MM.1S (cell line): ENCODE data around the gene VWA7.

Experiments used
- DNase-seq: peaks from one replicate; pipeline ENCODE4 v3.0.0-alpha.2; 2015
- H2AFZ ChIP-seq: fragments of 300-600 bp; sonication (generic); 2 replicates; pipeline ENCODE4 v1.6.0; 2016; ENCODE audit warnings: antibody characterized with exemption, low read length
- H3F3A ChIP-seq: fragments of 300-600 bp; sonication (generic); 2 replicates; pipeline ENCODE4 v1.6.1; 2016; ENCODE audit warnings: mild to moderate bottlenecking, antibody characterized with exemption, low read length, moderate library complexity, mixed read lengths; ENCODE audit not compliant: insufficient read depth
- H3K27ac ChIP-seq: fragments of 300-600 bp; sonication (generic); 2 replicates; pipeline ENCODE4 v1.5.1; 2016; ENCODE audit warnings: mild to moderate bottlenecking, low read length
- H3K27me3 ChIP-seq: fragments of 300-600 bp; sonication (generic); replicated peaks from 2 replicates; pipeline ENCODE4 v1.6.0; 2016; ENCODE audit warnings: low read length; ENCODE audit not compliant: insufficient read depth
- H3K36me3 ChIP-seq: fragments of 300-600 bp; sonication (generic); replicated peaks from 2 replicates; pipeline ENCODE4 v1.6.1; 2016; ENCODE audit warnings: mild to moderate bottlenecking, low read length, mixed read lengths; ENCODE audit not compliant: insufficient read depth
- H3K4me1 ChIP-seq: fragments of 300-600 bp; sonication (generic); 2 replicates; pipeline ENCODE4 v1.6.1; 2016; ENCODE audit warnings: low read length, mixed read lengths
- H3K4me2 ChIP-seq: fragments of 300-600 bp; sonication (generic); 2 replicates; pipeline ENCODE4 v1.6.0; 2016; ENCODE audit warnings: low read depth, low read length
- H3K4me3 ChIP-seq: fragments of 300-600 bp; sonication (generic); 2 replicates; pipeline ENCODE4 v1.5.1; 2016; ENCODE audit warnings: low read length, mixed read lengths
- H3K79me2 ChIP-seq: fragments of 300-600 bp; sonication (generic); 2 replicates; pipeline ENCODE4 v1.6.1; 2016; ENCODE audit warnings: mixed run types, low read length, mixed read lengths
- H3K9ac ChIP-seq: fragments of 300-600 bp; sonication (generic); 2 replicates; pipeline ENCODE4 v1.6.1; 2016; ENCODE audit warnings: low read length, mixed read lengths
- H3K9me2 ChIP-seq: fragments of 300-600 bp; sonication (generic); replicated peaks from 2 replicates; pipeline ENCODE4 v1.6.1; 2016; ENCODE audit warnings: mild to moderate bottlenecking, low read length, mixed read lengths; ENCODE audit not compliant: insufficient read depth
- H3K9me3 ChIP-seq: fragments of 300-600 bp; sonication (generic); replicated peaks from 2 replicates; pipeline ENCODE4 v1.6.1; 2016; ENCODE audit warnings: mild to moderate bottlenecking, low read length, mixed read lengths; ENCODE audit not compliant: insufficient read depth
- H4K20me1 ChIP-seq: fragments of 300-600 bp; sonication (generic); 2 replicates; pipeline ENCODE4 v1.6.1; 2016; ENCODE audit warnings: mild to moderate bottlenecking, low read length, moderate library complexity, mixed read lengths; ENCODE audit not compliant: insufficient read depth
- EZH2 ChIP-seq: fragments of 300-600 bp; sonication (generic); optimal IDR thresholded peaks from 2 replicates; pipeline ENCODE3; 2017; ENCODE audit warnings: low read depth, mild to moderate bottlenecking, antibody characterized with exemption, low read length, mixed read lengths
- EZH2phosphoT487 ChIP-seq: fragments of 300-600 bp; sonication (generic); IDR thresholded peaks from 2 replicates; pipeline ENCODE4 v1.6.1; 2018; ENCODE audit warnings: antibody characterized with exemption, low read length
- TF ChIP-seq, protein P1 (sequence below): fragments of 300-600 bp; sonication (generic); IDR thresholded peaks from 2 replicates; pipeline ENCODE4 v1.5.1; 2016; ENCODE audit warnings: antibody characterized with exemption, low read length, mixed read lengths

The VWA7 gene

DNA sequence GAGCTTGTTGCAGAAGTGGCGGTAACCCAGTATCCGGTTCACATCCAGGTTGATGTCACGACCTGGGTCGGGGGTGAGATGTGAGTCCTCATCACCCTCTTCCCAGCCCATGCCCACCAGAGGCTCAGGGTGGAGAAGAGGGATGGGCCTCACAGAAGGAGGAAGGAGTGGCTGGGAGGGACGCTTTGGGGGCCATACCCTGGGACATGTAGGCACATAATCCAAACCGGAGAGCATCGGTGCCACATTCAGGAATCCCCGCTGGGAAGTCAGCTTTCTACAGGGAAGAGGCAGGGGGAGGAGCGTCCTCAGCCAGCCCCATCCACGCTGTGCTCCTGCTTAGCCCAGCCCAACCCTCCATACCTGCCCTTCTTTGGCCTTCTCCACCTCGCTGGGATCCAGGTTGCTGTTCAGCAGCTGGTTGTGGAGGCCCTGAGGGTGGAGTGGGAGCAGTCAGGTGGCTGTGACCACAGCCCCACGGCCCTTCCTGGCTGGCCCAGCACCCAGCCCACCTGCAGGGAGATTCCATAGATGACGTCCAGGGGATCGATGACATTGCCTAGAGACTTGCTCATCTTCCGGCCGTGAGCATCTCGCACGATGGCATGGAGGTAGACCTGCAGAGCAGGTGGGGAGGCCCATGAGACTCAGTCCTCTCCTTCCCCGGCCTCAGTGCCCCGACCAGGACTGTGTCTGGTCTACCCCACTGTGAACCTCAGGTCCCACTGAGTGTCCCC, 3.5 kb upstream of the VWA7 start:
- Histone ChIP-seq H3F3A (peaks cover 33% of the 10 kb centered on the region), H4K20me1 (no peaks in the 10 kb centered on the region), H3K79me2 (peaks cover 58% of the 10 kb centered on the region), H3K9me2 (no peaks in the 10 kb centered on the region), H3K9me3 (no peaks in the 10 kb centered on the region), H3K27me3 (no peaks in the 10 kb centered on the region), H3K27ac (no peak overlapping the region), H3K9ac (no peak overlapping the region), H3K4me2 (no peak overlapping the region), H2AFZ (no peak overlapping the region), H3K36me3 (peaks cover 24% of the 10 kb centered on the region), H3K4me3 (no peak overlapping the region), H3K4me1 (peaks cover 27% of the 10 kb centered on the region)
- DNase-seq, result no peak
- TF ChIP-seq, protein P1, sequence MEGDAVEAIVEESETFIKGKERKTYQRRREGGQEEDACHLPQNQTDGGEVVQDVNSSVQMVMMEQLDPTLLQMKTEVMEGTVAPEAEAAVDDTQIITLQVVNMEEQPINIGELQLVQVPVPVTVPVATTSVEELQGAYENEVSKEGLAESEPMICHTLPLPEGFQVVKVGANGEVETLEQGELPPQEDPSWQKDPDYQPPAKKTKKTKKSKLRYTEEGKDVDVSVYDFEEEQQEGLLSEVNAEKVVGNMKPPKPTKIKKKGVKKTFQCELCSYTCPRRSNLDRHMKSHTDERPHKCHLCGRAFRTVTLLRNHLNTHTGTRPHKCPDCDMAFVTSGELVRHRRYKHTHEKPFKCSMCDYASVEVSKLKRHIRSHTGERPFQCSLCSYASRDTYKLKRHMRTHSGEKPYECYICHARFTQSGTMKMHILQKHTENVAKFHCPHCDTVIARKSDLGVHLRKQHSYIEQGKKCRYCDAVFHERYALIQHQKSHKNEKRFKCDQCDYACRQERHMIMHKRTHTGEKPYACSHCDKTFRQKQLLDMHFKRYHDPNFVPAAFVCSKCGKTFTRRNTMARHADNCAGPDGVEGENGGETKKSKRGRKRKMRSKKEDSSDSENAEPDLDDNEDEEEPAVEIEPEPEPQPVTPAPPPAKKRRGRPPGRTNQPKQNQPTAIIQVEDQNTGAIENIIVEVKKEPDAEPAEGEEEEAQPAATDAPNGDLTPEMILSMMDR, result no peak
- TF ChIP-seq EZH2phosphoT487 (no peak), EZH2 (no peak)

GRCh38 chr6:31779908-31780307, 2.8 kb upstream of the VWA7 start:
- Histone ChIP-seq H3K27ac (no peak overlapping the region), H3K27me3 (no peaks in the 10 kb centered on the region), H3K4me2 (no peak overlapping the region), H2AFZ (no peak overlapping the region), H3K4me3 (no peak overlapping the region), H3K9me2 (no peaks in the 10 kb centered on the region), H3K36me3 (peaks cover 19% of the 10 kb centered on the region), H3K4me1 (peaks cover 30% of the 10 kb centered on the region), H3F3A (peaks cover 33% of the 10 kb centered on the region), H3K79me2 (peaks cover 52% of the 10 kb centered on the region), H3K9ac (no peak overlapping the region), H3K9me3 (no peaks in the 10 kb centered on the region), H4K20me1 (no peaks in the 10 kb centered on the region)
- no peak for TF ChIP-seq EZH2
- no peak for TF ChIP-seq EZH2phosphoT487
- TF ChIP-seq, protein P1, result no peak
- DNase-seq, result no peak

GRCh38 chr6:31778999-31779885, 2.1 kb upstream of the VWA7 start:
- Histone ChIP-seq H3K4me3 (no peak overlapping the region), H3K27ac (peak overlapping the region; percentile 96; the same call in 1 of the 2 replicates), H3K79me2 (peaks cover 45% of the 10 kb centered on the region), H3K27me3 (no peaks in the 10 kb centered on the region), H3K36me3 (peaks cover 13% of the 10 kb centered on the region), H3K9ac (no peak overlapping the region), H3K9me3 (no peaks in the 10 kb centered on the region), H3K9me2 (no peaks in the 10 kb centered on the region), H3K4me2 (no peak overlapping the region), H3F3A (peaks cover 33% of the 10 kb centered on the region), H3K4me1 (peaks cover 30% of the 10 kb centered on the region), H2AFZ (no peak overlapping the region), H4K20me1 (no peaks in the 10 kb centered on the region)
- no peak for TF ChIP-seq EZH2
- no peak for TF ChIP-seq EZH2phosphoT487
- TF ChIP-seq, protein P1, result no peak
- no peak for DNase-seq
